HG02943 (cell line): Measurements from ENCODE around the gene FFAR1.
A peak's percentile ranks its signal among the peaks of the same experiment; 100 is the strongest.

Experiments used
- ATAC-seq: cut with Tn5 transposase; IDR thresholded peaks from one replicate; pipeline ENCODE4 v1.9.1; 2021; ENCODE audit warnings: mild to moderate bottlenecking, low read depth, moderate library complexity; ENCODE audit not compliant: unreplicated experiment

FFAR1 gene

DNA sequence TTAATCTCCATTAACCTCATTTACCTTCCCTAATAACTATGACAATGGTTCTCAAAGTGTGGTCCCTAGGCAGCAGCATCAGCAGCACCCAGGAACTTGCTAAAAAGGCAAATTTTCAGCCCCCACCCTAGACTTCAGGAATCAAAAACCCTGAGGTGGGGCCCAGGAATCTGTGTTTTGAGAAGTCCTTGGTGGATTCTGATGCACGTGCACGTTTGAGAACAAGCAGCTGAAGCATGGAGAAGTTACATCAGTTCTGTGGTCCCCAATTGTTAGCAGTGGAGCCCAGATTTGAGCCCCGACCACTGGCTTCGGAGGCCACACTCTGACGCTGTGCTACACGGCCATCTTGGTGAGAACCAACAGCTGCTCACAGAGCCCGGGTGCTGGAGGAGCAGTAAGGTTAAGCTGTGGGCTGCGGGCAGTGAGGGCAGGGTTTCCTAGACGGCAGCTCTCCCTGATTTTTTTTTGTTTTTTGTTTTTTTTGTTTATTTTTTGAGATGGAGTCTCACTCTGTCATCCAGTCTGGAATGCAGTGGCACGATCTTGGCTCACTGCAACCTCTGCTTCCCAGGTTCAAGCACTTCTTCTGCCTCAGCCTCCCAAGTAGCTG, 32.7 kb upstream of the FFAR1 start:
- no peak for ATAC-seq

GRCh38 chr19:35315883-35316282, 31.8 kb upstream of the FFAR1 start:
- ATAC-seq: no peak

GRCh38 chr19:35316560-35316959, 31.1 kb upstream of the FFAR1 start:
- no peak for ATAC-seq

GRCh38 chr19:35317464-35318043, 30.1 kb upstream of the FFAR1 start:
- ATAC-seq: no peak

DNA sequence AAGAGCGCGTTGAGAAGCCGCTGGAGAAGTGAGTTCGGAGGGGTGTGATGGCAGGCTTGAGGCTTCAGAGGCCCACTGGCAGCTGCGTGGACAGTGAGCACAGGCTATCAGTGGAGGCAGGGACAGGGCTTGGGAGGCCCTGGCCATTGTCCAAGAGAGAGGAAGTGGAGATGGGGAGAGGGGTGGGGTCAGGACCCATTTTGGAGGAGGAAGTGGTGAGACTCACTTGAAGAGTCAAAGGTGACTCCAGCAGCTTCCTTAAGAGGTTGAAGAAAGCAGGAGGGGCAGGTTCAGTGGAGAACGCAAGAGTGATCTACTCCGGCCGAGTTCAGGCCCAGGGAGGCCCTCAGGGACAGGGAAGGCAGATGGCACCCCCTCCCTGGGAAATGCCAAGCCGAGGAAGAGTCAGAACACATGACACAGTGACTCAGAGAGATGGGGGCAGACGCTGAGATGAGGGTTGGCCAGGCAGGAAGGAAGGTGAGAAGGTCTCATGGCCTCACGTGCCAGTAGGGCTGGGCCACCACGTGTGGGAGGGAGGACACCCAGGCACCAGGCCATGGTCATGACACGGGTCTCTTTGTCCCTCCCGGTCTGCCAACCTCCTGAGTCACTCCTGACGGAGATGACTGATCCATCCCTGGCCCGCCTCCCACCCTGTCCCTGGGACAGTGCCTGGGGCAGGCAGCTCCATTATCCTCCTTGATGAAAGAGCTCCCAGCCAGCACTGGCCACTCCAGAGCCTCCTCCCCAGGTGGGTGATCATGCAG, 28.8 kb upstream of the FFAR1 start:
- no peak for ATAC-seq

DNA sequence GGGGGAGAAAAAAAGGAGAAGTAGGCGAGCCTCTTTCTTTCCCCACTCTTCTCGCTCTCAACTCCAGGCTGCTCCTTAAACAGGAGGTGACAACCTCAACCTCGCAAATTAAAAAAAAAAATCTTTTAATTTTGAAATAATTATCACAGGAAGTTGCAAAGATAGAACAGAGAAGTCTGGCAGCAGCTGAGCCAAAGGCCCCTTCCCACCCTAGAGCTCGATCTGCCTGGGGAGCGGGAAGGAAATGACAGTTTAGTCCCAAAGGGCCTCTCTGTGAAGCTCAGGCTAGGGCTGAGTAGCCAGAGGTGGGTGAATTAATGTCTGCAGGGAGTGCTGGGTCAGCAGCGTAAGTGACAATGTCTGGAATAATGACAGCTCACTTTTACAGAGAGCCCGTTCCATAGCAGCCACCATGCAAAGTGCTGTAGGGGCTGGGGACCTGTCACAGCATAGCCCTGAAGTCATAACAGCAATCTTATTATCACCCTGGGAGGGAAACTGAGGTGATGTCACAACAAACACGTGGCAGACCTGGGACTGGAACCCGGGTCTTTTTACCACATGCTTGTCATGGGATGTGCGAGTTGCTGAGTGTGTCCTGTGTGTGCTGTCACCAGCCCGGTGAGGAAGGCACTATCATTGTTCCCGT, 27.5 kb upstream of the FFAR1 start:
- no peak for ATAC-seq

DNA sequence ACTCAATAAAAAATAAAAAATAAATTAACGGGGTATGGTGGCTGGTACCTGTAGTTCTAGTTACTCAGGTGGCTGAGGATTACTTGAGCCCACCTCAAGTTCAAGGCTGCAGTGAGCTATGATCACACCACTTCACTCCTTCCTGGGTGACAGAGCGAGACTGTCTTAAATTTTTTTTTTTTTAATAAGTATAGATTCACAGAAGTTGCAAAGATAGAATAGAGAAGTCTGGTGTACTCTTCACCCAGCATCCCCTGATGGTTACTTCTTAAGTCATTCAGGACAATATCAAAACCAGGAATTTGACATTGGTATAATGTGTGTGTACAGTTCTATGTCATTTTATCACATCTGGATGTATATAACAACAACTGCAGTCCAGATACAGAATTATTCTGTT, 26.4 kb upstream of the FFAR1 start:
- ATAC-seq: no peak

DNA sequence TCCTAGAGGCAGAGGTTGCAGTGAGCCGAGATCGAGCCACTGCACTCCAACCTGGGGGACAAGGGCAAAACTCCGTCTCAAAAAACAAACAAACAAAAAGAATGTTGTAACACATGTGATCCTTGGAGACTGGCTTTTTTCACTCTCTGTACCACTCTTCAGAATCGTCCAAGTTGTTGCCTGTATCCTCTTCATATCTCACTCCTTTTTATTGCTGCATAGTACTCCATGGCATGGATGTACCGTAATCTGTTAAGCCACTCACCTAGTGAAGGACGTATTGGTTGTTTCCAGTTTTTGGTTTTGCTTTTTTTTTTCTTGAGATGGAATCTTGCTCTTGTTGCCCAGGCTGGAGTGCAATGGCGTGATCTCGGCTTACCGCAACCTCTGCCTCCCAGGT, 25.7 kb upstream of the FFAR1 start:
- ATAC-seq: no peak

- no peak for ATAC-seq
These were observed 20.1 kb upstream of the FFAR1 start for GRCh38 chr19:35327642-35328041.

- no peak for ATAC-seq
These were observed 18.8 kb upstream of the FFAR1 start, which contains the start of gene CD22 for GRCh38 chr19:35328851-35329285. Gene CD22, plus strand, starts transcription at chr19:35329187. Its CDS starts 2,854 bp downstream, at chr19:35332041.

DNA sequence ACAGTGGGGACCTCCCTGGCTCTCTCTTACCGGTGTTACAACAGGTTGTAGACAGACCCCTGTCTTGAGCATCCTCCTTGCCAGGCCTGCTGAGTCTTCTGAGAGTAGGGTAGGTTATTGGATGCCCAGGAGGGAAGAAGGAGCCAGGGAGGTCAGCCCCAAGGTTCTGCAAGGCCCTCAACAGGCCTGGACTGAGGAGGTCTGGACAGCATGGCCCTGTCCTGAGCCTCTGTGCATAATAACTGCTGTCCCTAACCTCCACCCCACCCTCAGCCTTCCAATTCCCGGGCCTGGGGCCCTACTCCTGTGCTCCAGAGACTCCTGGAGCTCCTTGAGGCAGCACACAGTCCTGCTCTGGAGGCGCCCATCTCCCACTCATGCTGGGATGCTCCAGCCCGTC, 18.4 kb upstream of the FFAR1 start:
- no peak for ATAC-seq

DNA sequence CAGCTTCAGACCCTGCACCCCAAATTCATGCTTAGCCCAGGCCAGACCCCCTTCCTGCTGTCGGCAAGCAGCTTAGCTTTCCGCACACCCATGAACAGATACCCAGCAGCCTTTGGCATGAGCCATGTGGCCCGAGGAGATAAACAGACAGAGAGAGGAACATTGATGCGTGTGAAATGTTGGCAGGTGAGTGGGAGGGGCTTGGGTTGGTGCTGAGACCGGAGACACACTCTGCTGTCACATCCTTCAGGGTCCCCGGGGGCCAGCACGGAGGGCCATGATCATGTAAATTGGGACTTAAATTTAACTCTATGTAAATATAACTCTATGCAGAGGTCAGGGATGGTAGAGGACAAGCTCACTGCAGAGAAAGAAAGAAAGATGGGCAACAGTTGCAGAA, 17.2 kb upstream of the FFAR1 start:
- ATAC-seq: peak; percentile 65

DNA sequence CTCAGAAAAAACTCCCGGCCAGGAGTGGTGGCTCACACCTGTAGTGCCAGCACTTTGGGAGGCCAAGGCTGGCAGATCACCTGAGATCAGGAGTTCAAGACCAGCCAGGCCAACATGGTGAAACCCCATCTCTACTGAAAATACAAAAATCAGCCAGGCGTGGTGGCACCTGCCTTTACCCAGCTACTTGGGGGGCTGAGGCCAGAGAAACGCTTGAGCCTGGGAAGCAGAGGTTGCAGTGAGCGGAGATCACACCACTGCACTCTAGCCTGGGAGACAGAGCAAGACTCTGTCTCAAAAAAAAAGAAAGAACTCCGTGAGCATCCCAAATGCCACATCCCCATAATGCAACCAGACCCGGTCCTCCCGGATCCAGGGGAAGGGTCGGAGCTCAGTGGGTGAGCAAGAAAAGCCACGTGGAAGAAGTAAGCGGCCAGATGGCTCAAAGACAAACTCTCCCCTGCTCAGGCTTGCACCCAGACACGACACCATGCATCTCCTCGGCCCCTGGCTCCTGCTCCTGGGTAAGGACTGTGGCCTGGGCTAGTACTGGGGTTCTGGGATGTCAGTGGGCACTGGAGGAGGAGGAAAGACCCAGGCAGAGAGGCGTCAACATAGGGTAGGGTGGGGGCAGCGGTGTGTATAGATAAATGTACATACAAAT, 16.0 kb upstream of the FFAR1 start:
- ATAC-seq: no peak

GRCh38 chr19:35332817-35333216, 14.9 kb upstream of the FFAR1 start:
- no peak for ATAC-seq

GRCh38 chr19:35334144-35334753, 13.5 kb upstream of the FFAR1 start:
- no peak for ATAC-seq

GRCh38 chr19:35336166-35336955, 11.3 kb upstream of the FFAR1 start:
- ATAC-seq: no peak

DNA sequence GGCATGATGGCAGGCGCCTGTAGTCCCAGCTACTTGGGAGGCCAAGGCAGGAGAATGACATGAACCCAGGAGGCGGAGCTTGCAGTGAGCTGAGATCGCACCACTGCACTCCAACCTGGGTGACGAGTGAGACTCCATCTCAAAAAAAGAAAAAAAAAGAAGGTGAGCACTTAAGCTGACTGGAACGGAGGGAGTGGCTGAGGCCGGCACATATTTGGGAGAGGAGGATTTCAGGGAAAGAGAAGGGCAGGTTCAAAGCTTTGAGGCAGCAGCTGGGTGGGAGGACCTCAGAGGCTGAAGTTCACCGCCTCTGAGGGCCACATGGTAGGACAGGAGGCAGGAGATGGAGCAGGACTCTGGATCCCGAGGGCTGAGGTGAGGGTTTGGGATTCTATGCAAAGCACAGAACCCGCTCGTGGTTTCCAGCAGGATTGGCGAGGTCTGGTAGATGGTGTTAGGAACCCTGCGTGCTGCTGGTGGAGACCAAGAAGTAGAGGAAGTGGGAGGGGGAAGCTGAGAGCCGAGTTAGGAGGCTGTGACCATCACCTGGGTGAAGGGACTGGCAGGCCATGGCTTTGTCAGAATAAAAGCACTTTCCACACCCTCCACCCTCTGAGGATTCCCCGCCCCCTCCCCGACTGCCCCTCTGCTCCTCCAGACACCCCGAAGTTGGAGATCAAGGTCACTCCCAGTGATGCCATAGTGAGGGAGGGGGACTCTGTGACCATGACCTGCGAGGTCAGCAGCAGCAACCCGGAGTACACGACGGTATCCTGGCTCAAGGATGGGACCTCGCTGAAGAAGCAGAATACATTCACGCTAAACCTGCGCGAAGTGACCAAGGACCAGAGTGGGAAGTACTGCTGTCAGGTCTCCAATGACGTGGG, 10.4 kb upstream of the FFAR1 start:
- ATAC-seq: no peak

DNA sequence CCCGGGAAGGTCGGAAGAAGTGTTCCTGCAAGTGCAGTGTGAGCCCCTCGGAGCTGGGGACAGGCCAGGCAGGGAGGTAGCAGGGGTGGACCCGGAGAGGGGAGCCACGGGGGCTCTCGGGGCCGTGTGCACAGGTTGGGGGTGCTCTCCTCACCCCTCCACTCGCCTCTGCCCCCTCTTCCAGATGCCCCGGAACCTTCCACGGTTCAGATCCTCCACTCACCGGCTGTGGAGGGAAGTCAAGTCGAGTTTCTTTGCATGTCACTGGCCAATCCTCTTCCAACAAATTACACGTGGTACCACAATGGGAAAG, 9.8 kb upstream of the FFAR1 start:
- ATAC-seq: no peak

DNA sequence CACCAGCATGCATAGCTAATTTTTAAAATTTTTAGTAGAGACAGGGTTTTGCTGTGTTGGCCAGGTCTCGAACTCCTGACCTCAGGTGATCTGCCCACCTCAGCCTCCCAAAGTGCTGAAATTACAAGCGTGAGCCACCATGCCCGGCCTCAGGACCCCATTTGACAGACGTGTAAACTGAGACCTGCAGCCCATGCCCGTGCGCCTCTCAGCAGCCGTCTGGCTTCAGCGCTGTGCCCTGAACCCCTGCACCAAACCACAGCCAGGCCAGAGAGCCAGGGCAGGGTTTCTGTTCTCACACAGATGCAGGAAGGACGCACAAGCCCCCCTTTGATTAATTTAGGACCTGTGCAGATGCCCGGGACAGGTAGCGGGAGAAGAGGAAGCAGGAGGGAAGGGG, 7.3 kb upstream of the FFAR1 start:
- no peak for ATAC-seq
